Kidney epithelial cell (primary cell): ENCODE data around the gene ANKS1B. TPM values are rescaled to one million over a fixed set of nuclear protein-coding genes. Genes with fewer than 3 reads are reported as not detected.

Experiments
- DNase-seq: peaks from one replicate; pipeline ENCODE4 v3.0.0-alpha.2; 2010; ENCODE audit warnings: low read depth
- H3K27me3 ChIP-seq: 2 replicates; pipeline ENCODE4 v1.6.0; 2011; ENCODE audit warnings: low read length; ENCODE audit not compliant: control insufficient read depth, insufficient read depth
- H3K36me3 ChIP-seq: 2 replicates; pipeline ENCODE4 v1.5.1; 2011; ENCODE audit warnings: low read length; ENCODE audit not compliant: control insufficient read depth, insufficient read depth
- H3K4me3 ChIP-seq: 2 replicates; pipeline ENCODE4 v1.5.1; 2011; ENCODE audit warnings: low read depth, mild to moderate bottlenecking, control low read depth, low read length
- total RNA-seq: library from RNA; depleted of rRNA; stranded (reverse); fragments of >200 nt; gene quantifications from 2 replicates; pipeline ENCODE4 v1.2.3, GENCODE V29; 2015
- TF ChIP-seq, protein P1 (sequence below): IDR thresholded peaks from 2 replicates; pipeline ENCODE4 v1.5.1; 2011; ENCODE audit warnings: mild to moderate bottlenecking, moderate library complexity, low read length, control low read depth, inconsistent platforms; ENCODE audit not compliant: insufficient read depth, poor library complexity, severe bottlenecking

Gene ANKS1B
- total RNA-seq, 1 donor from 2014 or later: 0.13 TPM

DNA sequence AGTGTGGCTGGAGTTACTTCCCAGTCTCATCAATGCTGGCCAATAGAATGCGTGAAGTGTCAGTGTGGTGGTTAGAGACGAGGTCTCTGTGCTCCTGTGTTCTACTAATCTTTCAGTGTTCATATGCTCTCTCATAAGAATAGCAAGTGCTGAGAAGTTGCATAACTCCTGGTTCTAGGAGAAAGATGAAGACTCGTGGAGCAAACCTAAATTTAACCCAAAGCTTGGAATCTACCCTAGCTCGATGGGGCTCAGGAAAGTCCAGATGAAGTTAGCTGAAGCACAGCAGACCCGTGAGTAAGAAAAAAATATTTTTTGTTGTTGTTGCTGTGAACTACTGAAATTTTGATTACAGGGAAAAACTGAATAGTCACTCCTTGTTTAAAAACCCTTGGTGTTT is 927.1 kb downstream of the ANKS1B start:
- TF ChIP-seq, protein P1, sequence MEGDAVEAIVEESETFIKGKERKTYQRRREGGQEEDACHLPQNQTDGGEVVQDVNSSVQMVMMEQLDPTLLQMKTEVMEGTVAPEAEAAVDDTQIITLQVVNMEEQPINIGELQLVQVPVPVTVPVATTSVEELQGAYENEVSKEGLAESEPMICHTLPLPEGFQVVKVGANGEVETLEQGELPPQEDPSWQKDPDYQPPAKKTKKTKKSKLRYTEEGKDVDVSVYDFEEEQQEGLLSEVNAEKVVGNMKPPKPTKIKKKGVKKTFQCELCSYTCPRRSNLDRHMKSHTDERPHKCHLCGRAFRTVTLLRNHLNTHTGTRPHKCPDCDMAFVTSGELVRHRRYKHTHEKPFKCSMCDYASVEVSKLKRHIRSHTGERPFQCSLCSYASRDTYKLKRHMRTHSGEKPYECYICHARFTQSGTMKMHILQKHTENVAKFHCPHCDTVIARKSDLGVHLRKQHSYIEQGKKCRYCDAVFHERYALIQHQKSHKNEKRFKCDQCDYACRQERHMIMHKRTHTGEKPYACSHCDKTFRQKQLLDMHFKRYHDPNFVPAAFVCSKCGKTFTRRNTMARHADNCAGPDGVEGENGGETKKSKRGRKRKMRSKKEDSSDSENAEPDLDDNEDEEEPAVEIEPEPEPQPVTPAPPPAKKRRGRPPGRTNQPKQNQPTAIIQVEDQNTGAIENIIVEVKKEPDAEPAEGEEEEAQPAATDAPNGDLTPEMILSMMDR: no peak

DNA sequence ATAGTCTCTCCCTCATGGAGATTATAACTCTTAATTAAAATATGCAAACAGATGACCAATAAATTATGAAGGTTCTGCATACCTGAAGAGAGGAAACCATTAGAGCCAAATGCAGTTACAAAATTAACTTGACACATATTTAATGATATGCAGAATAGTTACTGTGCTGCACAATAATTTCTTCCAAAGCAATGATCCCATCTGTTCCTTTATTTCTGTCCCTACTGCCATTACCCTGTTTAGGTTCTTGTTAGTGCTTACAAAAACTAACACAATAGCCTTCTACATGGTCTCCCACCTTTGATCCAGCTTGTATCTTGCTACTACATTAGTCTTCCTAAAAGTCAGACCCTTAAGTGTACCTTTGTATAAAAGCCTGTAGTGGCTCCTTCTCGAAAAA is 928.5 kb downstream of the ANKS1B start:
- H3K4me3 ChIP-seq: no peak overlapping the region
- H3K27me3 ChIP-seq: no peaks in the 10 kb centered on the region
- H3K36me3 ChIP-seq: no peaks in the 10 kb centered on the region
- no peak for DNase-seq
- TF ChIP-seq, protein P1: no peak

More for the DNA sequence above, 927.1 kb downstream of the ANKS1B start:
- H3K27me3 ChIP-seq: no peaks in the 10 kb centered on the region
- H3K36me3 ChIP-seq: no peaks in the 10 kb centered on the region
- H3K4me3 ChIP-seq: no peak overlapping the region
- DNase-seq: no peak

DNA sequence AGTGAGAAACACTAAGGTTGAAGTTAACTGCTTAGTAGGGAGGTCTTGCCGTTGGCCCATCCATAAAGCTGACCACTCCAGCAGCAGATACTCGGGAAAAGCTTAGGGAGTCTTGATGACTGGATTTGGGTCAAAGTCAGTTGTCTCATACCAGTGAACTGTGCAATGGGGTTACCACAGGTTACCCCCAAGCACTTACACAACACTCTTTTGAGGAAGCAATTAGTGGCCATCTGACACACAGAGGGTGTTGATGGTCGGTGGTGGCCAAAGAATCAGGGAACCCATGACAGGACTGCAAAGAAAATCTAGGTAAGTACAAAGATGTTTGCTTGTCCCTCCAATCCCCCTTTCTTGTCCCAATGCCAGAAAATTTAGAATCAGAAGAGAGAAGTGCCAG is 929.4 kb downstream of the ANKS1B start:
- Histone ChIP-seq H3K27me3 (no peaks in the 10 kb centered on the region), H3K4me3 (no peak overlapping the region), H3K36me3 (no peaks in the 10 kb centered on the region)
- DNase-seq: no peak
- TF ChIP-seq, protein P1: no peak

DNA sequence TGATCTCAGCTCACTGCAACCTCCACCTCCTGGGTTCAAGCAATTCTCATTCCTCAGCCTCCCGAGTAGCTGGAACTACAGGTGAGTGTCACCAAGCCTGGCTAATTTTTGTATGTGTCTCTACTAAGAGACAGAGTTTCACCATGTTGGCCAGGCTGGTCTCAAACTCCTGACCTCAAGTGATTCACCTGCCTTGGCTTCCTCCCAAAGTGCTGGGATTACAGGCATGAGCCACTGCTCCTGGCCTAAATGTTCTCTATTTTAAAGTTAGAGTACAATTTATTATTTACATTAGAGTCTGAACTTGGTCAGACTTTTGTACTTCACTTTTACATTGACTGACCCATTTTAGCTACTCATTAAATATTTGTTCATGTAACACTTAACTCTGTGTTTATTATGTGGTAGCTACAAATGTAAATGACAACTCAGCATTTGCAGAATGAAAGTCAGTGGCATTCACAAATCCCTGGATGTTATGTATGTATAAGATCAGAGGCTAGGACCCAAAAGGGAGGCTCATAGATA is 930.1 kb downstream of the ANKS1B start:
- DNase-seq: no peak

DNA sequence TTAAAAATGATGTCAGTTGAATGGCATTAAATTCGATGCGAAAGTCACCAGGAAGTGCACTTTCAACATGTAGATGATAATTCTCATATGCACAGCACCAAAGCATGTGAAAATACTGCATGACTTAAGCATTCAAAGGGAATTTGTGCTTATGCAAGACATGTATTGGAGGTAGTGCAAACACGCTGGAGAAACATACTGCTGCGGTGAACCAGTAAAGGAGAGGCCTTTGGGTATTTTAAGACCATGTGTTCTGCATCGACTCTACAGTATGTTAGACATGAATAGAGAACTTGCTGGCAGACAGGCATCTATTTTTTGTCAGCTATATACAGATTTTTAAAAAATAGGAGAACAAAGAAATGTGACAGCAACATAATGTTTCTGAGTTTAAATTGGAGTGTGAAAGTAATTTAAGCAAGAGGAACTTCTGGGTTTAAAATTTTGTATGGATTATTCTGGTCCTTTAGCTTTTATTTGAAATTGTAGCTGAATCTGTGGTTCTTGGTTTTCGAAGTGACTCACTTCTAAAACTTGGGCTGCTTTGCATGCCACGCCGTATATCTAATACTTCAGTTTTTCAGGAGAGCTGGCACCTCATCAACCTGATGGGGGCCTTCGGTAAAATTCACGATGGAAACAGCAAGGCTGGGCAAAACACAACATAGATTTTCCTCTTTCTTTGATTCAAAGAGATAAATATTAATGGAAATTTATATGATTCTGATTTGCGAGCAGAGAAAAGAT is 930.9 kb downstream of the ANKS1B start:
- H3K27me3 ChIP-seq: no peaks in the 10 kb centered on the region
- H3K4me3 ChIP-seq: no peak overlapping the region
- TF ChIP-seq, protein P1: no peak
- no peaks in the 10 kb centered on the region for H3K36me3 ChIP-seq
- DNase-seq: no peak

More for the DNA sequence above, 930.1 kb downstream of the ANKS1B start:
- H3K27me3 ChIP-seq: no peaks in the 10 kb centered on the region
- no peaks in the 10 kb centered on the region for H3K36me3 ChIP-seq
- TF ChIP-seq, protein P1: no peak
- no peak overlapping the region for H3K4me3 ChIP-seq

DNA sequence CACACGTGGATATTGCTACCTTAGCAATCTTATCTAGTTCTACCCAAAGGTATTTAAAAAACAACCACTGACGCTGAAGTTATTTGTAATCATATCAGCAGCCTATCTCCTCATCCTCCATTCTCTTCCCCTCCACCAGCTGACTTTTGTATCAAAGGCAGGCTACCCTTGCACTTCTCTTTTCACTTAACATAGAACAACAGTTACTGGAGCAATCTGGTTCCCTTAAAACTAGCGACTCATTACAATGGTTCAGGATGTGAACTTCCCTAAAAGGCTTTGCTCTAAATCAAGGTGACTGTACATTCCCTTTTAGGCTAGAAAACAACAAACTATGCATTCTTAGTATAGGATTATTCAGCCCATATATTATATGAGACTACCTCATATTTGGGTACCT is 935.0 kb downstream of the ANKS1B start:
- Histone ChIP-seq H3K36me3 (no peaks in the 10 kb centered on the region), H3K27me3 (no peaks in the 10 kb centered on the region), H3K4me3 (no peak overlapping the region)
- TF ChIP-seq, protein P1: no peak
- DNase-seq: no peak
